HG03159 (cell line): ENCODE measurements around the gene ABLIM2.
A peak's percentile ranks its signal among the peaks of the same experiment; 100 is the strongest.
"Not testable (repeated sequence)": the region's sequence is repeated elsewhere in the genome, so short reads cannot be mapped to it uniquely, and the experiment has no call there.

Experiments
- ATAC-seq: cut with Tn5 transposase; IDR thresholded peaks from one replicate; pipeline ENCODE4 v1.9.1; 2021; ENCODE audit warnings: mild to moderate bottlenecking, moderate library complexity; ENCODE audit not compliant: unreplicated experiment

Gene ABLIM2

DNA sequence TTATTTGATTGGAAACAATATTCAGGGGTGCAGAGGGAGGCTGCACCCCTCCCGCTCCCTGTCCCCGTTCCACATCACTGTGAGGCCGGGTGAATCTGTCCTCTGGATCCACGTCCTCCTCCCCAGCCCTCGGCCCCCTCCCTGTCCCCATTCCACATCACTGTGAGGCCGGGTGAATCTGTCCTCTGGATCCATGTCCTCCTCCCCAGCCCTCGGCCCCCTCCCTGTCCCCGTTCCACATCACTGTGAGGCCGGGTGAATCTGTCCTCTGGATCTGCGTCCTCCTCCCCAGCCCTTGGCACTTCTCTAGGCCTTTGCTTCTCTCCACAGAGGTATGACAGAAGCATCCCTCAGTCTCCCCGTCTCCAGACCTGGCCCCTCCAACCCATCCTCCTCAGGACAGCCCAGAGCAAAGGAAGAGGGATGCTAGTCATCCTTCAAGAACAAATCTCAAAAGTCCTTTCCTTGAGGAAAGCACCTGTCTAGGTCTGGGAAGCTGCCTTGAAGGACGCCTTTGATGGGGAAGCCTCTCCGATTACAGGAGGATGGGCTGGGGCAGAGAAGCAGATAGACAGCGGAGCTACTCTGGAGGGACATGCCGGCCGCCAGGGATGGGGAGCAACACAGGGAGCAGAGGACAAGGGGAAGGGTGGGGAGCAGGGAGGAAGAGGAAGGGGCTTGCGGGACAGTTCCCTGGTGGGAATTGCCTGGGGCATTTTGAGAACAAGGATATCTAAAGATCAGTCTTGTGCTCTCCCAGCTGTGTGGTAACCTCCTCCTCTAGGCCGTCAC, 208.1 kb downstream of the ABLIM2 start:
- ATAC-seq = no peak

DNA sequence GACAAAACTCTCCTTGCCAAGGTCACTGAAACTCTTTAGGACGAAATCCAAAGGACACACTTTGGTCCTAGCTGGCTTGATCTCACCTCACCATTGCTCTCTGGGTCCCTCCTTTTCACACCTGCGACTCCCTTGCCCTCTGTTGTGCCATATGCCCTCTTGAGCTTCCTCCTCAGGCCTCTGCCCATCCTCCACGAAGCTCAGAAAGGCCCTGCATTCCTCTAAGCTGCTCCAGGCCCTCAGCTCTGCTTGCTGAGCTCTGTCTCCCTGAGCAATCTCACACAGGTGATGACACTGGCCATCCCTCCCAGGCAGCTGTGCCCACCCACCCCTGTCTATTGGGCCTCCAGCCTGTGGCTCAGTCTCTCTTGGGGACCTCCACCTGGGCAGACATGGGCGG, 208.9 kb downstream of the ABLIM2 start:
- ATAC-seq = no peak

DNA sequence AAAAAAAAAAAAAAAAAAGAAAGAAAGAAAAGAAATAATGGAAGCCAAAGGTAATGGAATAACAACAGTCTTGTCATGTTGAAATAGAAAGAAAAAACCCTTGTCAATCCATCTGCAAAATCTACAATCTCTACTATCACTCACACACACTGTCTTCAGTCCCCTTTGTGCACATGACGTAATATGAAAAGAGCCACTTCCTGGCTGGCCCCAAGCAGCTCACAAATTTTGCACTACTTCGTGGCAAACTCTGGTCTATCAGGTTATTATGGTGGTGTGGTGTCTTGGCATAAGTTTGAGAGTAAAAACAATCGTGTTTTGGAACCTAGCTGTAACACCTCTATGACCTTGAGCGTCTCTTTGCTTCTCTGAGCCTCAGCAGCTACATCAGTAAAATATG, 210.7 kb downstream of the ABLIM2 start:
- no peak for ATAC-seq

DNA sequence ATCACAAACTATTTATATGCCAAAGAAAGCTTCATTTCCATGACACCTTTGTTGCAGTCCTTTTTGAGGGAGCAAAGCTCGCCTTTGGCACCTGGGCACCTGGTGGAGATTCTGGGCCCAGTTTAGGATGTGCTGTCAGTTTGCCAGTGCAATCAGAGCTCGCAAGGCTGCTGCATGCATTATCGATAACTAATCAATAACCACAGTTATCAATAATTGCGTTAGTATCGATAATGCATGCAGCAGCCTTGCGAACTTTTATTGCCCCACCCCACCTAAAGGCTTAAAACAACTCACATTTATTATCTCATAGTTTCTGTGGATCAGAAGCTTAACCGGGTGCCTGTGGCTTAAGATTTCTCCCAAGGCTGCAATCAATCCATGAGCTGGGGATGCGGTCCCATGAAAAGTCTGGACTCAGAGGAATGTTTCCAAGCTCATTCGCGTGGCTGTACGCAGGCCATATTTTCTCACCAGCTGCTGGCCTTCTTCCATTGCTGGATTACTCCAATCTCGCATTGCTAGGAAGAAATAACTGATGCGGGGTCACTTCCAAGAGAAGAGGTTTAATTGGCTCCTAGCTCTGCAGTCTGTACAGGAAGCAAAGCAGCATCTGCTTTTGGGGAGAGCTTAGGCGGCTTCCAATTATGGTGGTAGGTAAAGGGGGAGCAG, 212.8 kb downstream of the ABLIM2 start:
- ATAC-seq = no peak

DNA sequence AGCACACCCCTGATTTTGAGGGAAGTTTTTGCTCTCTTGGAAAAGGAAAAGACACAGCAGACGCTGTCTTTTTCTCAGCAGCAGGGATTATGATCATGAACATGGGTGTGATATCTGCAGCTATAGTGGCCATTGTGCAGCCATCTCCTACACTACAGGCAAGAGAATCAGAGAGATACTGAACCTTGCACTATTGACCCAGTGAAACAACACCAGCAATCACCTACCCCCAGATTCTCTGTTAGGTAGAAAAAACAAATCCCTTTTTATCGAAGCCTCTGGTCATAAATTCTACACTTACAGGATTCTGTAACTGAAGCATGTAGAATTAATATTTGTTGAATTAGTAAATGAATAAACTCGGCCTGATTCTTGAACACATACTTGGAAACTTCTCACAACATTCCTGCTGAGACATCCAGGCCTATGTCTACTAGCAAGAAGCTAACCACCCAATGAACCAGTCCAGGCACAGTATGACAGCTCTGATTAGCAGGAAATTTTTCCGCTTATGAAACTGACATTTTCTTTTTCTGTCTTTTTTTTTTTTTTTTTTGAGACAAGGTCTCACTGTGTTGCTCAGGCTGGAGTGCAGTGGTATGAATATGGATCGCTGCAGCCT, 213.9 kb downstream of the ABLIM2 start:
- no peak for ATAC-seq

DNA sequence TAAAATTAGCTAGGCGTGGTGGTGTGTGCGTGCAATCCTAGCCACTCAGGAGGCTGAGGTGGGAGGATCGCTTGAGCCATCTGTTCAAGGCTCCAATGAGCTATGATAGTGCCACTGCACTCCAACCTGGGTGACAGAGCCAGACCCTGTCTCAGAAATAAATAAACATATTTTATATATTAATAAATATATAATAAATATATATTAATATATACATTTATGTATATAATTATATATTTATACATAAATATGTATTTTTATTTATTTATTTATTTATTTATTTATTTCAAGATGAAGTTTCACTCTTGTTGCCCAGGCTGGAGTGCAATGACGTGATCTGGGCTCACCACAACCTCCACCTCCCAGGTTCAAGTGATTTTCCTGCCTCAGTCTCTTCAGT, 214.9 kb downstream of the ABLIM2 start:
- ATAC-seq = not testable (repeated sequence)

DNA sequence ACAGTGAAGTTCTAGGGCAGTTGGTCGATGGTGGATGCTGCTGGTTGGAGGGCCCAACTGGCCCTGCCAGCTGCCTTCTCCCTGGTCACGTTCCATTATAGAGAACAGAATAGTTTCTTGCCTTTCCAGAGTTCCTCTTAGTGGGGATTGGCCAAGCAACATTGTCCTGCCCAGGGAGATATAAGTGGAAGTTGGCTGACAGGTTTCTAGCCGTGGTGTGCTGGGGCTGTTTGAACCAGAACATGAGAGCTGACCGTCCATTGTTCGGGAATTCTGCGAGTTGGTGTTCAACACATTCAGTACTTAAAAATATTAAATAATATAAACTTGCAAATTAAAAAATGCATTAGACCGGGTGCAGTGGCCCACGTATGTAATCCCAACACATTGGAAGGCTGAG, 215.4 kb downstream of the ABLIM2 start:
- no peak for ATAC-seq

DNA sequence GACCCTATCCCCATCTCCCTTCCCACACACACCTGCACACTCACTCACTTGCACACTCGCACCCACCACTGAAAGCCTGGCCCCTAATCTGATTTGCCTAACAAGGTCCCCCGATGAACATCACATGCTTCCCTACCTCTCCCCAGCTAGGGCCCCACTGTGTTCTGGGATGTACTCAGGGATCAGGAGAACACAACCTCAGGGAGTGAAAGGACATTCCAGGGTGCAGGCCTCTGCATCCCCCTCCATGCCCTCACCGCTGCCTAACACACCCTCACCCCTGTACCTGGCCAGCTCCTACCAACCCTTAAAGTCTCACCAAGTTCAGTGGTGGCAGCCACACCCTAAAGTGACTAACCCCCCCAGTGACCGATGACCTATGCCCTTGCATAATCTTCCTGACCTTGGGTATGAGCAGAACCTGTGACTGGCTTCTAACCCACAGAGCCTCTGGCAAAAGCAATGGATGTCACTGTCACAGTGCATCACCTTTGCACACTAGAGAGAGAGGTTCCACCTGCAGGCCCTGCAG, 216.6 kb downstream of the ABLIM2 start:
- ATAC-seq = no peak

DNA sequence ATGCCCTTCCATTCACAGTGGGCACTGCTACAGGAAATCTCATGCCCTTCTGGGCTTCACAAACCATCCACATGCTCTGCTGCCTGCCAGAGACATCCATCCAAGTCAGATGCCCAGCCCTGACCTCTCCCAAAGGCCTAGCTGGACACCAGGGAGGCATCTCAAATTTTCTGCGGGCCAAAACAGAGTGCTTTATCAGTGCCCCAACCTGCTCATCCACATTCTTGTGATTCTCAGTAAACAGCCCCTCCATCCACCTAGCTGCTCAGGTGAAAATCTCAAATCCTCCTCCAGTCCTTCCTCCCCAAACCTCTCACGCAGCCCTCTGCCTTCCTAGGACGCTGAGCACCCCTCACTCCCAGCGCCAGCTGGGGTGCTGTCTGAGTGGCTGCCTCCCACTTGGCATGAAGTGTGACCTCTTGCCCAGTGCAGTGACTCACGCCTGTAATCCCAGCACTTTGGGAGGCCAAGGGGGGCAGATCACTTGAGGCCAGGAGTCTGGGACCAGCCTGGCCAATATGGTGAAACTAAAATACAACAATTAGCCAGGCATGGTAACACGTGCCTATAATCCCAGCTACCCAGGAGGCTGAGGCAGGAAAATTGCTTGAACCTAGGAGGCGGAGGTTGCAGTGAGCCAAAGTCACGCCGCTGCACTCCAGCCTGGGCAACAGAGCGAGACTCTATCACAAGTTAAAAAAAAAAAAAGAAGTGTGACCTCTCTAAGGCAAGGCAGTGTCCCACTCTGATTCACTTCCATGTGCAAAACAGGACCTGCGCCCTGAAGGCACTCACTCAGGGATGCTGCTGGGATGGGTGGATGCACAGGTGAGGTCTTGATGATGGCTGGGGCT, 217.3 kb downstream of the ABLIM2 start:
- ATAC-seq = no peak

DNA sequence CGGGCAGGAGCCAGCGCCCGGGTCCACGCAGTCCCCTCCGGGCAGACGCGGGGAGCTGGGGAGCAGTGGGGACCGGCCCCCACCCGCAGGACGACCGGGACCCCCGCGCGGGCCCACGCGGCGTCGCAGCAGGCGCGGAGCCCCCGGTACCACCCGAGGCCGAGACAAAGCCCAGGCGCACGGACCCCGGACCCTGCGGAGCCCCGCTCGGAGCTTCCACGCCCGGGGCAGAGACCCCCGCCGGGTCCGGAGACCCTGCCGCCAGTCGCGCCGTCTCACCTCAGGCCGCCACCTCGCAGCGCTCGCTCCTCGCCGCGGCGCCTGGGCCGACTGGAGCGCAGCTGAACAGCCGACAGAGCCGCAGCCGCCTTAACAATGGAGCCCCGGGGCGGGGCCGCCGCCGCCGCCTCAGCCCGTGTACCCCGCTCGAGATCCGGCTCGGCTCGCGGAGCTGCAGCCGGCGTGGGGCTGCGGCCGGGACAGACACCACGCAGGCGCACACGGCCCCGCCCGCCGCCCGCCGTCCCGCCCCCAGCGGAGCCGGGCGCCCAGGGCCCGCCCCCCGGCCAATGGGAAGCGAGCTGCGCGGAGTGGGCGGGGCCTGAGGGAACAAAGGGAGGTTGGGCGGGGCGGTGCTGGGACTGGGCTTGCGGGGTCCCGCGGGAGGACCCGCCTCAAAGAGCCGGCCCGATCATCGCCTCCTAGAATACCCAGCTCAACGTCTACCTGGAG, 219.1 kb downstream of the ABLIM2 start, which contains the start of gene AFAP1:
Gene AFAP1, minus strand, starts transcription at position 485 of the 732 bp plus-strand sequence. CDS start 67,783 bp downstream, outside the sequence.
- peak; percentile 77 for ATAC-seq

DNA sequence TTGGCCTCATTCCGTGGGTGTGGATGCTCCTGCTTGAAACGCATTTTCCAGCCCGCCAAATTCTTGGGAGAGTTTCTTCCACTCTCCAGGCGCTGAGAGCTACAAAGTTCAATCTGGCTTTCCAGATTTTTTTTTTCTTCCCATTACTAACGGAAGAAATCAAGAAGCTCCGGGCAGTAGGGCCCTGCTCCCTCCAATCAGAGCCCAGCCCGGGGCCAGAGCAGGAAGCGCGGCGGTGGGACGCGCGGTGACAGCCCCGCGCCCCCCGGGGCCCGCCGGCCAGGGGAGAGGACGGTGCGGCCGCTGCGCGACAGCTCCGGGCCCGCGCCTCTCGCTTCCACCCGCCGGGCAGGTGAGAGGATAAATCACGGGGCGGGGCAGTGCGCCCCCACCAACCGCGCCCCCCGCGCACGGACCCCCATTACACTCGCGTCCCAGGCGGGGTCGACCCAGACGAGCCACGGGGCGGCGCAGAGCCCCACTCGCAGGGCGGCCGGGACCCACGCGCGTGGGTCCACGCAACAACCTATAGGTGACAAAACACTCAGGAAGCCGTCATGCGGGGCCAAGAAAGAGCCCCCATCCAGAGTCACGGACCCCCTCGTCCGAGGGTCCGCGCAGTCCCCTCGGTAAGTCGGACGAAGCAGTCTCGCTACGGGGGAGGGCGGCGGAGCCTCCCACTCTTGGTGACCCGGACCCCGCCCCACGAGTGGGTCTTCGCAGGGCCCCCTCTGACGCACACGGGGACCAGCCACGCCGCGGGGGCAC, 219.8 kb downstream of the ABLIM2 start:
- ATAC-seq = no peak

DNA sequence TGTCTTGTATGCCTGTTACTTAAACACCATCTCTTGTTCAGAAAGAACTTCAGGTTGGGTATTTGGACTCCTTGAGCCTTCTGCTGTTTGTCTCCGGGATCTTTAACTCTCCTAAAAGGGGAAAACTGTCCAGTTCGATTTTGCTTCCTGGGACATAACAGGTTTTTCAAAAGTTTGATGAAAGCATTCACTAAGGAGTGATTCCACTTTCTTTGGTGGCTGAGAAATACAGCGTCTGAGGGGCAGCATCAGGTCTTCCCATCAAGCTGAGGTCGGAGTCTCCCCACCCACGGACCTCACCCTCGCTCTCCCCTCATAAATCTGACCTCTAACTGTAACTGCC, 220.4 kb downstream of the ABLIM2 start:
- ATAC-seq = no peak

DNA sequence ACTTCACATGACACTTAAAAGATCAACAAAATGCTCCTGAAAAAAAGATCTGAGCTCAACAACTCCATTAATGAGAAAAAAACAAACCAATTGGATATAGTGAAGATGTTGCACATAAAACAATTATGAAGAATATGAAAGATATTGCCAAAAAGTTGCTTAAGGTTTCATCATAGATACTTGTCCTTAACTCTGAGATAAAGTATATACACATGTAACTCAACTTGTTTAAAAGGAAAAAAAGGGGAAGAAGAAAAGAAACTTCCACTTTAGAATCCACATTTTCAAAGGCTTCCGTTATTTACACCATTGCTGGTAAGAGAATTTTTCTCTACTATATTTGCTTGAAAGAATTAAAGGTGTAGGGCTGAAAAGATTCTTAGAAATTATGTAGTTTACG, 221.6 kb downstream of the ABLIM2 start:
- no peak for ATAC-seq

DNA sequence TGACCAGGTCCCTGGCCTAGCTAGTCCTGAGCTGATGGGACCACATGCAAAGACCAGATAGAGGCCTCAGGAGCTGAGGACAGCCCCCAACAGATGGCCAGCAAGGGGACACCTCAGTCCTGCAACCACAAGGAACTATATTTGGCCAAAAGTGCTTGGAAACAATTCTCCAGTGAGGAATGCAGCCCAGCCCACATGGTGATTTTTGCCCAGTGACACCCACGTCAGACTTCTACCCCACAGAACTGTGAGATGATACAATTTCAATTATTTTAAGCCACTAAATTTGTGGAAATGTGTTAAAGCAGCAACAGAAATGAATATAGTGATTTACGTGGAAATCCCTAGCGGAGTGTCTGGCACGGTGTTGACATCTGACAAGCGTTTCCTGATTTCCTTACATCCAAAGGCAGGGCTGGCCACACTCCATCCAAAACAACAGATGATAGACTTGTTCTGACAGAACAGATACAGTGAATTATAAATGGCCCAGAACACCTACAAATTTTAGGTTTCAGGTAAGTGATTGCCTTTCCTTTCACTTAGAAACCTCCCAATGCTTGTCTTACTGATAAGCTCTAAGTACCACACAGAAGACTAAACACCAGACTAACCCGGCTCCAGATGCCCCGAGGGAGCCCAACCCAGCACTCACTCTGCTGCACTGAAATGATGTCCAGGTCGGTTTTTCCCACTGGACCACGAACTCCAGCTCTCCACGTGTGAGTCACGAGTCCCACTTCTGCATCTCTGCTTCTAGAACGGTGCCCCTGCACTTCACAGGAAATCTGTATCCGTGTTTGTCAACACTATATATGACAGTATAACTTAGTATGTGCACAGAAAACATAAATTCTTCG, 224.7 kb downstream of the ABLIM2 start:
- ATAC-seq = no peak

DNA sequence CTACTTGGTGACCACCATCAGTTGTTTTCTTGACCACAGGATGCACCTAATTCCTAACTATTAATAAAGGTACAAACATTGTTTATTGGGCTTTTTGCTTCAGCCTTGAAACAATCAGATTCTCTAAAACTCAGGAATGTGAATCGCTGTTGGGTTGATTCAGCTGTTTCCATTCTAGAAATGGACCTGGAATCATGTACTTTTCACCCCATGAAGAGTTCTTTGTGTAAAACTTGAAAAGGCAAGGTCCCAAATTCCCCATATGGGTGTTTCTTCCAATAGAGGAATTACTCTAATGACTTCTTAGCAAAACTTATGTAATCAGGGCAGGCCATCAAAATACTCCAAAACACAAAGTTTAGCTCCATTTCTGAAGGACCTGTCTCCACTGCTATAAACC, 226.3 kb downstream of the ABLIM2 start:
- ATAC-seq = no peak

DNA sequence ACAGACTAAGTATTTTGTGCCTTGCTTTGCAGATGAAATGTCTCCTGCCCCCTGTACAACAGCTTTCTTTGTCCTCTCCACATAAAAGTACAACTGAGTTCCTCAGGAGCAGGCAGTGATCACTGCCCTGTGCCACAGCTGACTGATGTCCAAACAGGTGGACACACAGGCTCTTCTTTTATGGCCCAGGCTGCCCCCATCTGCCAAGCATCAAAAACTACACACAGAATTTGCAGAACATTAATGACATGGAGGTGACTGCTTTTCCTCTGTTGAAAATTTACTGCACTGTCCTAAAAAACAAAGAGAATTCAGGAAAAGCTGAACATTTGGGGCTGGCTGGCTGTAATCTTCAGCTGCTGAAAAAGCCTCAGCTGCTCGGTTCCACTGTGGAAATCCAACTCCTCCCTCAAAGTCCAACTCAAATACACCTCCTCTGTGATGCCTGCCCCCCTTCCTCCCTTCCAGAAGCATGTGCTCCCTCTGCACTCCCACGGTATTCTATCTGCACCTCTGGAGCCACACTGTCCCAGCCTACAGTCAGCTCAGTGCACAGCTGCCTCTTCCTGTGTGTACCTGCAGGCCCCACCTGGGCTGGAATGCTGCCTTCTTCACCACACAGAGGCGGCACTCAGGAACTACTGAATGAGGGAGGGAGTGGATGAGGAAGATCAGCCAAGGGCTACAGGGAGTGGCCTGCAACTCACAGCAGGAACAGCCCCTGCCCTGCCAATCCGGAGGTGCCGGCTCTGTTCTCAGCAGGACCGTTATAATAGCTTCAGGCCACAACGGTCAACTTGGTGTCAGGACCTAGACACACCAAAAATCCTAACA, 229.3 kb downstream of the ABLIM2 start:
- no peak for ATAC-seq

DNA sequence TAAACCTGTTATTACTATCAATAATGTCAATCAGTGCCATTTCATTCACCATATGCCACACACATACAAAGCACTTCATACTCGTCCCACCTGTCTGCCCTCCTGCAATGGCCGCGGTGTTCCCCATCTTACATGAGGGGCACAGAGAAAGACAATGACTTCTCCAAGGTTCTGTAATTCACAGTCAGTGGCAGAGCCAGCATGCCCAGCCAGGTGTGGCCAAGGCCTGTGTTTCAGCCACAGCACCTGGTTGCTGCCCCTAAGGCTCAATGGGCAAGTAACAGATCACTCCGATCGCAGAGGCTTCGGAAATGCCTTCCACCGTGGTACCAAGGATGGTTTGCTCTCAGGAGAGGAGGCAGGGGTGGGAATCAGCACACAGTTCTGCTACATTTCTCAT, 229.9 kb downstream of the ABLIM2 start:
- ATAC-seq = no peak

DNA sequence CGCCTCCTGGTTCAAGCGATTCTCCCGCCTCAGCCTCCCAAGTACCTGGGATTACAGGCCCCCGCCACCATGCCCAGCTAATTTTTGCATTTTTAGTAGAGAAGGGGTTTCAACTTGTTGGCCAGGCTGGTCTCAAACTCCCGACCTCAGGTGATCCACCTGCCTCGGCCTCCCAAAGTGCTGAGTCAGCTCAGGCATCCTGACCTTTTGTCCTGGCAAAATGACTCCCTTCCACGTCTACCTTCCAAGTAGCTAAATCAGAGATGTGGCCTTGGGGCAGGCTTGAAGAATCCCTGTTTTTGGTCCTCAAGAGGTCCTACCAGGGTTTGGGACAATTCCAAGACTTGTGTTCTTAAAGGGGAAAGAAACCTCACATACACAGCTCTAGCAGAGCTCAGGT, 231.8 kb downstream of the ABLIM2 start:
- no peak for ATAC-seq
